Lung (tissue), 12 donors: ENCODE measurements around the gene MDN1. TPM values are rescaled to one million over a fixed set of nuclear protein-coding genes. Genes with fewer than 3 reads are reported as not detected.

Experiments
- ATAC-seq: fragments of 200-7000 bp; cut with Tn5 transposase; one replicate; pipeline ENCODE4 v1.9.1; 2020; ENCODE audit warnings: moderate number of reproducible peaks; ENCODE audit not compliant: insufficient read depth, low FRiP score
- DNase-seq, 3 donors: peaks; one replicate each; pipeline ENCODE4 v3.0.0-alpha.2; 2013 to 2017
- H3K27ac ChIP-seq, 2 donors: one replicate each; pipeline ENCODE4 v1.5.1; 2013; ENCODE audit warnings: mild to moderate bottlenecking in 2 of 2, moderate library complexity in 2 of 2, control low read depth in 1 of 2, inconsistent platforms in 1 of 2, low read depth in 1 of 2, low read length in 1 of 2
- H3K27me3 ChIP-seq, 3 donors: one replicate each; pipeline ENCODE4 v1.5.1; 2013; ENCODE audit warnings: low read length in 2 of 3; ENCODE audit not compliant: control insufficient read depth in 3 of 3, insufficient read depth in 3 of 3
- H3K36me3 ChIP-seq, 4 donors: one replicate each; pipeline ENCODE4 v1.5.1; 2013; ENCODE audit warnings: low read length in 4 of 4, mild to moderate bottlenecking in 1 of 4, moderate library complexity in 1 of 4; ENCODE audit not compliant: control insufficient read depth in 4 of 4, insufficient read depth in 4 of 4
- H3K4me1 ChIP-seq, 5 donors: one replicate each; pipeline ENCODE4 v1.5.1; 2013; ENCODE audit warnings: low read length in 5 of 5, mild to moderate bottlenecking in 2 of 5, moderate library complexity in 1 of 5; ENCODE audit not compliant: control insufficient read depth in 5 of 5, insufficient read depth in 5 of 5
- H3K4me3 ChIP-seq: one replicate; pipeline ENCODE4 v1.5.1; 2013; ENCODE audit warnings: mild to moderate bottlenecking, control low read depth, moderate library complexity
- H3K9ac ChIP-seq, 2 donors: one replicate each; pipeline ENCODE4 v1.5.1; 2013; ENCODE audit warnings: low read length in 2 of 2, control low read depth in 1 of 2; ENCODE audit not compliant: insufficient read depth in 1 of 2
- H3K9me3 ChIP-seq, 4 donors: one replicate each; pipeline ENCODE4 v1.5.1; 2013; ENCODE audit warnings: low read length in 3 of 4, mild to moderate bottlenecking in 1 of 4, moderate library complexity in 1 of 4; ENCODE audit not compliant: control insufficient read depth in 4 of 4, insufficient read depth in 3 of 4
- CTCF ChIP-seq: IDR thresholded peaks from 2 replicates; pipeline ENCODE4 v1.5.1; 2012; ENCODE audit warnings: mild to moderate bottlenecking; ENCODE audit errors: control extremely low read depth, extremely low read depth
- WGBS, 2 donors: extraction: QIAGEN DNeasy Blood & Tissue Kit; methylation state at CpG; one replicate each; pipeline ENCODE4 v1.1.7; 2013; 5-methylcytosine and 5-hydroxymethylcytosine counted together
- polyA plus RNA-seq, 2 donors: library from polyadenylated mRNA; stranded (reverse); fragments of 200-250 nt; gene quantifications; one replicate each; pipeline ENCODE4 v1.2.1, GENCODE V29; 2013
- total RNA-seq, 2 donors: library from RNA; depleted of rRNA in 1 of 2; stranded (reverse); fragments of >200 nt in 1 of 2; gene quantifications; one replicate each; pipeline ENCODE4 v1.2.1, GENCODE V29; 2014 to 2021
- donor health status: control.
- donor health status: control.
- donor health status: Bipolar disorder and iron deficiency.
- donor health status: healthy.
- donor health status: DM: yes; HTN: yes; CAD: no.

The MDN1 gene
- total and polyA plus RNA-seq, 4 donors = 7.6 to 33.8 (median 31.7) TPM

- no peaks in the 10 kb centered on the region for H3K9me3 ChIP-seq
- no peaks in the 10 kb centered on the region for H3K27me3 ChIP-seq
- no peak for ATAC-seq
- H3K9ac ChIP-seq = no peak overlapping the region
- H3K4me3 ChIP-seq = no peak overlapping the region
- DNase-seq = no peak
- H3K36me3 ChIP-seq = peaks cover 54 to 63% (median 59%) of the 10 kb centered on the region in 4 donors
- H3K4me1 ChIP-seq = no peaks in the 10 kb centered on the region
- TF ChIP-seq CTCF = no peak
- 94 to 97% methylated on average over 10 of the region's 10 CpGs for WGBS, 2 donors
- no peak overlapping the region for H3K27ac ChIP-seq
These were observed 137.5 kb downstream of the MDN1 start for GRCh38 chr6:89681983-89682564.

DNA sequence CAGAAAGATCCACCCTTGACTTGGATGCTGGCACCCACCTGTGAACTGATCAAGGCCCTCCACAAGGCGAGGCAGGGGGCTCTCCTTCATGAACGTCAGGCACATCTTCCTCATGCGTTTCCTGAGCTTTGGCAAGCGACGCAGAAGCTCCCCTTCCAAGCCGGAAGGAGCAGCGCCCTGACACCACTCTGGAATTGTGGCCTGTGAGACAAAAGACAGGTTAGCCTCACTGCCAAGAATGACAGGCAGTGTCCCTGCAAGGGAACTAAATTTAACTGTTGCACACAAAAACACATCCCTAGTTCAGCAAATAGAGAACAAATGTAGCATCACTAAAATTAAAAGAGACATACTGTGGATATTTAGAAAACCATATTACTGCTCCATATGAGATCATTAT, 139.0 kb downstream of the MDN1 start:
- H3K9me3 ChIP-seq = no peaks in the 10 kb centered on the region
- no peak overlapping the region for H3K4me3 ChIP-seq
- WGBS, 2 donors = 82 to 85% methylated on average over 7 of the region's 7 CpGs
- H3K9ac ChIP-seq = no peak overlapping the region
- peaks cover 0 to 9% (median 0%) of the 10 kb centered on the region in 5 donors for H3K4me1 ChIP-seq
- H3K27ac ChIP-seq = no peak overlapping the region
- ATAC-seq (no peak), DNase-seq (no peak)
- TF ChIP-seq CTCF = no peak
- no peaks in the 10 kb centered on the region for H3K27me3 ChIP-seq
- H3K36me3 ChIP-seq = peaks cover 43 to 55% (median 50%) of the 10 kb centered on the region in 4 donors

DNA sequence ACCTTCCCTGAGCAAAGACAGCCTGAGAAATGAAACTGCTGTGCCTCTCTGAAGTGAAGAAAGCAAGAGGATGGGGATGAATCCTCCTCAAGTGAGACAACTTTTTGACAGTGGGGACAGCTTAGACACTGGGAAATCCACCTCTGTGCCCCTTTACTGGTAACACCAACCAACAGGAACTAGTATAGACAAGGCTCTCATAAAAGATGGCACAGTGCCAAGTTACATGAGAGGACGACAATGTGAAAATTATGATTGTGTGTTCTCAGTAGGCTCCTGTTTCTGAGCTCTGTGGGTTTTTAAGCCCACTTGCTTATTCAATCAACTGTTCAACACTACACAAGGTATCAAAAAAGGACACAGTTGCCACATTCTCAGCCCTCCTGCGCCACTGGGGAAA, 139.4 kb downstream of the MDN1 start:
- no peaks in the 10 kb centered on the region for H3K9me3 ChIP-seq
- H3K4me1 ChIP-seq = peaks cover 0 to 9% (median 0%) of the 10 kb centered on the region in 5 donors
- H3K9ac ChIP-seq = no peak overlapping the region
- no peak overlapping the region for H3K27ac ChIP-seq
- ATAC-seq (no peak), DNase-seq (peak in 1 of 3 donors; percentile 20)
- WGBS, 2 donors = 78 to 82% methylated on average over 2 of the region's 2 CpGs
- H3K4me3 ChIP-seq = no peak overlapping the region
- no peaks in the 10 kb centered on the region for H3K27me3 ChIP-seq
- TF ChIP-seq CTCF = no peak
- peaks cover 43 to 55% (median 50%) of the 10 kb centered on the region in 4 donors for H3K36me3 ChIP-seq
